GM18526 (cell line): ENCODE results near the gene CASK.

ENCODE experiments used
- POLR2A ChIP-seq: IDR thresholded peaks from 3 replicates; pipeline ENCODE4 v1.6.1; 2011; ENCODE audit not compliant: insufficient read length; ENCODE audit errors: extremely low read depth

Gene CASK

GRCh38 chrX:41522081-41522480, 401.3 kb downstream of the CASK start:
- no peak for TF ChIP-seq POLR2A

GRCh38 chrX:41519468-41519867, 403.9 kb downstream of the CASK start:
- no peak for TF ChIP-seq POLR2A

DNA sequence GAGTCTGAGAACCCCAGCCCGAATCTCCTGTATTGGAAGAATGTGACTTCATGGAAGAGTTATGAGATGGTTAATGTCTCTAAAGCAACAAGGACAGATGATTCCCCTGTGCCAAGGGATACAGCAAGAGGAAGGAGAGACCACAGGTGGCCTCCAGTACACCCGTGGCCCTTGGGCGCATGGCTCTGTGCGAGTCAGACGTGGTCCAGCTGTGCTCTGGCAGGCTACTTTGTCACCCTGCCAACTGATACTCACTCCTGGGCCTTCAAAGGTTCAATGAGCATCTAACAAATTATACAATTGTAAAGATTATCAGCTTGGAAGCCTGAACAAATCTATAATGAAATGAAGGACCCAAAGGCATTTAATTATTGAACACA, 404.5 kb downstream of the CASK start:
- no peak for TF ChIP-seq POLR2A

- no peak for TF ChIP-seq POLR2A
Observed at GRCh38 chrX:41518127-41518840, 405.1 kb downstream of the CASK start.

DNA sequence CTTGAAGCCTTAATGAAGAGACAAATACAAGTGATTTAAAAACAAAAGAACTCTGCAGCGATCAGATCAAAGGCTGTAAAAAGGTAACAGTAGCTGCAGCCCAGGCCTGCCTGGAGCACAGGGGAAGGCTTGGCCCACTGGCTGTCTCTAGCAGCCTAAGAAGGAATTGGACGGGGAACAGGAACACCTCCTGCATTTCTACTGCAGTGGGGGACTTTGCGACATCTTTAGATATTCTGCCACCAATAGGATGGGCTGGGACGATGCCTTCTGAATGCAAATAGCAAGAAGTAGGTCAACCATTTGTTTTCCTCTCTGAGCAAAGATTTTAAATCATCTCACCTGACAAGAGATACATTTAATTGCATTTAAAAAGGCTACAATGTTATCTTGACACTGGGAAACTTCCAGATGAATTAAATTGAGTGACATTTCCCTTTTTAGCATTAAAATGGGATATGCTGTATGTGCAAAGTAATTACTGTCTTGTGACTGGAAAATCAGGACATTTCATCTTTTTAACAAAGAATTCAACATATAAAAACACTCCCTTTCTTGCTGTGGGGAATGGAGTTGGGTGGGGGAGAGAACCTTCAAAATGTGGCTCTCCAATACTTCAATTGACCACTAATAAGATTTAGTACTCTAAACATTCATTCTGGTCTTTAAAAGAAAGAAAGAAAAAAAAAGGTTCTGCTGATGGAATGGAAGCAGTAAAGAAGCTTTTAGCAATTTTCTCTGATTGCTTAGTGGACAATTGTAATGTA, 406.2 kb downstream of the CASK start:
- TF ChIP-seq POLR2A, result no peak

GRCh38 chrX:41516456-41516855, 406.9 kb downstream of the CASK start:
- no peak for TF ChIP-seq POLR2A

DNA sequence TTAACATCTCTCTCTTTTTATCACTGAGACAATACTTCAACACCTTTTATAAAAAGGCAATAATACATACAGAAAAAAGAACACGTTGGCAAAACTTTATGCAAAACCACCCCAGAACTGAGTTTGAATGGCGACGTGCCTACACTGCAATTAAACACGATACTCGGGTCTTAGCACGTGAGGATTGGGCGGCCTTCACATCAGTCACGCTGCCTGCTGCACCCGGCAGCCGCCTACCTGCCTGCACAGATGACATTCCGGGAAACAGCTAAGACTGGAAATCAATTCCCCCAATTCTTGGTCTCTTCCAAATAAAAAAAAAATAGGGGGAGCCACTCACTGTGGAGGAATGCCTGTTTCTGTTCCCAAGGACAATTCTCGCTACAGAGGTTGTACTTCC, 408.0 kb downstream of the CASK start:
- no peak for TF ChIP-seq POLR2A

DNA sequence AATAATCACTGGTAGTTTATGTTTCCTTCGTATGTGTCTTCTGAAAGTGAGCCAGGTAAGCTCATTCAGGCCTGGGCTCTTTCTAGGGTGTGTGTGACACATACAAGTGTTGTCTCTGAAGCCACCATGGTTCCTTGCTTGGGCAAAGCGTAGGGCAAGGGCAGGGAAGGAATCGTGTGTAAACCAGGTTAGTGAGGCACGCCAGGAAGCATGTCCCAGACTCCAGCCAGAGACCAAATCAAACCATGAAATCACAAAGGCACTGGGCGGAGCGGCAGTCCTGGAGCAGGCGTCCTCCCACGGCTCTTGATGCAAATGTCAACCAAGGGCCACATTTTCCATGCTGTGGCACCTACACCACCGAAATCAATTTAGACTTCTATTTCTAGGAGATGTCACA, 409.2 kb downstream of the CASK start:
- TF ChIP-seq POLR2A, result no peak

DNA sequence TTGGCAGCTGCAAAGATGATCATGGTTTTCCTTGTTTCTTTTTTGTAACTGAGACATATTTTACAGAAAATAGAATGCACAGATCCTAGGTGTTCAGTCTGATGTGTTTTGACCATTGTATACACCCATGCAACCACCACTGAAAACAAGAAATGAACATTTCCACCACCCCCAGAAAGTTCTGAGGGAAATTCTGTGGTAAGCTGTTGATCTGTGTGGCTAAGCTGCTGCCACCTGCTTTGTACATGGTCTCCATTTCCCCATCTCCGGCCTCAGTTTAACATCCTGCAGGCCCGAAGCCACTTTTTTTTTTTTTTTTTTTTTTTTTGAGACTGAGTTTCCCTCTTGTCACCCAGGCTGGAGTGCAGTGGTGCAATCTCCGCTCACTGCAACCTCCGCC, 411.0 kb downstream of the CASK start:
- TF ChIP-seq POLR2A, result no peak

- TF ChIP-seq POLR2A, result no peak
Observed at GRCh38 chrX:41507919-41508318, 415.4 kb downstream of the CASK start.

DNA sequence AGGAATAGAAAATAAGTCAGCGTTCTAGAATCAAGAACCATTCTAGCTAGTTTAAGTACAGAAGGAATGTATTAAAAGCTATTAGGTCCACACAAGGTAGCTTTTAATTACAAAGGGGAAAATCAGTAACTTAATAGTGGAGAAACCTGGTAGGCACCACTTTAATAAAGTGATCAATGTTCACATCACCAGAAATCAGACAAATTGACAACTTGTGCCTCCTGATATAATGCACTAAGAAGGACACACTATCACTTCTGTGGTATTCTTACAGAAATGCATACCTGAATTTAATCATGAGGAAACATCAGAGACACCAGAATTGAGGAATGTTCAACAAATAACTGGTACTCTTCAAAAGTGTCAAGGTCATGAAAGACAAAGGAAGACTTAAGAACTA, 421.4 kb downstream of the CASK start:
- no peak for TF ChIP-seq POLR2A

DNA sequence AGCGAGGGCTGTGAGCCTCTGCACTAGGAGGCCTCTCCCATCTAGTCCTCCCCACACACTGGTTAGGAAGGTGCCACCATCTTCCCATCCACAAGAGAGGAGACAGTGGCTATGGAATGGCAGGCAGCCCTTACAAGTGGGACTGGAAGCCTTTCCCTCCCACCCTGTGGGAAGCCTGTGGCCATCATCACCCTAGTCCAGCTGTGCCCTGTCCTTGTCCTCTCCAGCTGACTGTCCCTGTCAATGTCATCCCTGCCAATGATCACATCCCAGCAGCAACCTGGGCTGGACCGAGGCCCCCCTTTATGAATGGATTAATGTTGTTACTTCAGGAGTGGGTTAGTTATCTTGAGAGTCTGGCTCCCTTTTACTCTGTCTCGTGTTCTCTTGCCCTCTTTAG, 423.4 kb downstream of the CASK start:
- TF ChIP-seq POLR2A, result no peak

DNA sequence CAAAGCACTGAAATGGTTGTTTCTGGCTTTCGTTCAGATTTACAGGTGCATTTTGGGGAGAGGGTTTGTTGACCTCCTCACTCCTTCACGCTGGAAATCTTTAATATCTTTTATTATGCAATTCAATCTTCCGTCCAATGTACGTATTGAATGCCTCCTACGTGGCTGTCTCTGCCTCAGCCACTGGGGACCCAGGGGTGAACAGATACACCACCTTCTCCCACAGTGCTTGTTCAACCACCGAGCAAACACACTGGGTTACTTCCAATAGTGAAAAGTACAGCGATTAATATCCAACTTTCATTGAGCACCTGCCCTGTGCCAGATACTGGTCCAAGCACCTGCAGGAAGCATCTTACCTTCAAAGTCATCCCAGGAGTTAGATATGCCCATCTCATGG, 424.2 kb downstream of the CASK start:
- TF ChIP-seq POLR2A, result no peak

DNA sequence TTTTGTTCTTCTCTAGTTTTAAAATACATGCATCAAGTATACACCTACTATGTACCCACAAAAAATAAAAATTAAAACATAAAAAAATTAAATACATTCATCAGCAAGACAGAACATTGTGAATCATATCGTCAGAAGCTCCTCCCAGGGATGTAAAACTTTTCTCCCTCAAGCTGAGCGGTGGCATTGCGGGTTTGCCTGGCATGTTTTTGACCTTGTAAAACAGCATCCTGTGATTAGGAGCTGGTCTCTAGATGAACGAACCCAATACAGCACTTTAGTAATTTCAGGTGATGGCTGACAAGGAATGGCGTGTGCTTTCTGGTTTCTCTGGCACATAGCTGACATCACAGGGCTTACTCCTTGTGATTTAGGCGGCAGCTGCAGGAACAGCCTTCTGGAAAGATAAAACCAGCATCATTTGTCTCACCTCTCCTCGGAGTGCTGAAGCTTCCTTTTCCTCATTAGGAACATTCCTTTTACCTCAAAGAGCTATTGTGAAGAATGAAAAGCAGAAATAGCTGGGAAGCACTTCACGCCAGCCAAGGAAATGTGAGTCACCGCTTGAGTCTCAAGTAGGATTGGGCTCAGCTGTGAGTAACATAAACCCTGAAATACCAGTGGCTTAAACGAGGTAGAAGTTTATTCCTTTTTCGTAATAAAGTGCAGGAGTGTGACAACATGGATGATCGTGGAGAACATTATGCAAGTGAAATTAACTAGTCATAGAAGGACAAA, 431.9 kb downstream of the CASK start:
- TF ChIP-seq POLR2A, result no peak

DNA sequence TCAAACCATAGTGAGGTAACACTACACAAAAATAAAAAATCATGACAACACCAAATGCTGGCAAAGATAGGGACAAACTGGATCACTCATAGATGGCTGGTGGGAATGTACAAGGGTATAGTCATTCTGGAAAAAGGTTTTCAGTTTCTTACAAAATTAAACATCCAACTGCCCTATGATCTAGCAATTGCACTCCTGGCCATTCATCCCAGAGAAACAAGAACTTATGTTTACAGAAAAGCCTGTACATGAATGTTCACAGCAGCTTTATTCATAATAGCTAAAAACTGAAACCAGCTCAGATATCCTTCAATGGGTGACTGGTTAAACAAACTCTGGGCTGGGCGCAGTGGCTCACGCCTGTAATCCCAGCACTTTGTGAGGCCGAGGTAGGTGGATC, 432.9 kb downstream of the CASK start:
- TF ChIP-seq POLR2A, result no peak
